Trophoblast cell (in vitro differentiated cells and primary cell): Measurements from ENCODE around the gene AFDN.

Experiments
- DNase-seq, 2 donors: peaks; one replicate each; pipeline ENCODE4 v3.0.0-alpha.2; 2016
- H2AFZ ChIP-seq: 2 replicates; pipeline ENCODE4 v1.6.1; 2013; ENCODE audit warnings: low read length, moderate library complexity, mild to moderate bottlenecking; ENCODE audit not compliant: insufficient read depth, poor library complexity
- H2AK5ac ChIP-seq: 2 replicates; pipeline ENCODE4 v1.6.1; 2013; ENCODE audit warnings: mild to moderate bottlenecking, low read length
- H2BK120ac ChIP-seq: 2 replicates; pipeline ENCODE4 v1.6.1; 2013; ENCODE audit warnings: low read length, mild to moderate bottlenecking, moderate library complexity; ENCODE audit not compliant: insufficient read depth, poor library complexity
- H2BK12ac ChIP-seq: 2 replicates; pipeline ENCODE4 v1.6.1; 2013; ENCODE audit warnings: mild to moderate bottlenecking, low read length, moderate library complexity
- H2BK5ac ChIP-seq: 2 replicates; pipeline ENCODE4 v1.6.1; 2013; ENCODE audit warnings: low read length, low read depth, moderate library complexity, mild to moderate bottlenecking; ENCODE audit not compliant: poor library complexity
- H3K14ac ChIP-seq: 2 replicates; pipeline ENCODE4 v1.6.1; 2013; ENCODE audit warnings: mild to moderate bottlenecking, low read length
- H3K18ac ChIP-seq: 2 replicates; pipeline ENCODE4 v1.6.1; 2013; ENCODE audit warnings: mild to moderate bottlenecking, low read length
- H3K23ac ChIP-seq: 2 replicates; pipeline ENCODE4 v1.6.1; 2013; ENCODE audit warnings: low read length
- H3K27ac ChIP-seq: 2 replicates; pipeline ENCODE4 v1.5.1; 2013; ENCODE audit warnings: low read depth, mild to moderate bottlenecking, inconsistent platforms, low read length, moderate library complexity
- H3K27me3 ChIP-seq: 2 replicates; pipeline ENCODE4 v1.6.1; 2013; ENCODE audit warnings: inconsistent platforms, mild to moderate bottlenecking, low read length, moderate library complexity; ENCODE audit not compliant: insufficient read depth
- H3K36me3 ChIP-seq, 2 experiments: 1 replicate in 1 of 2; 2 replicates in 1 of 2; pipeline ENCODE4 v1.6.1; 2013; ENCODE audit warnings: low read length in 2 of 2, mild to moderate bottlenecking in 2 of 2, moderate library complexity in 1 of 2; ENCODE audit not compliant: insufficient read depth in 2 of 2, control insufficient read depth in 1 of 2
- H3K4ac ChIP-seq: 2 replicates; pipeline ENCODE4 v1.6.1; 2013; ENCODE audit warnings: low read depth, mild to moderate bottlenecking, low read length, moderate library complexity
- H3K4me1 ChIP-seq, 2 experiments: 1 replicate in 1 of 2; 2 replicates in 1 of 2; pipeline ENCODE4 v1.6.1; 2013; ENCODE audit warnings: low read length in 2 of 2, mild to moderate bottlenecking in 2 of 2, moderate library complexity in 1 of 2; ENCODE audit not compliant: insufficient read depth in 2 of 2, control insufficient read depth in 1 of 2
- H3K4me2 ChIP-seq: 2 replicates; pipeline ENCODE4 v1.6.1; 2013; ENCODE audit warnings: inconsistent platforms, mild to moderate bottlenecking, low read length, moderate library complexity
- H3K4me3 ChIP-seq: 2 replicates; pipeline ENCODE4 v1.5.1; 2013; ENCODE audit warnings: mild to moderate bottlenecking, low read depth, low read length, inconsistent platforms
- H3K79me1 ChIP-seq: one replicate; pipeline ENCODE4 v1.6.1; 2013; ENCODE audit warnings: low read length
- H3K79me2 ChIP-seq: 2 replicates; pipeline ENCODE4 v1.6.1; 2013; ENCODE audit warnings: low read length, mild to moderate bottlenecking; ENCODE audit not compliant: control insufficient read depth, insufficient read depth, poor library complexity
- H3K9ac ChIP-seq: 2 replicates; pipeline ENCODE4 v1.6.1; 2013; ENCODE audit warnings: mild to moderate bottlenecking, low read length
- H3K9me3 ChIP-seq: 2 replicates; pipeline ENCODE4 v1.6.1; 2013; ENCODE audit warnings: low read depth, mild to moderate bottlenecking, control low read depth, inconsistent platforms, low read length; ENCODE audit not compliant: insufficient read depth
- H4K12ac ChIP-seq: 2 replicates; pipeline ENCODE4 v1.6.1; 2013; ENCODE audit warnings: low read depth, mild to moderate bottlenecking, low read length, moderate library complexity
- H4K8ac ChIP-seq: 2 replicates; pipeline ENCODE4 v1.6.1; 2013; ENCODE audit warnings: low read depth, mild to moderate bottlenecking, low read length, moderate library complexity
- H4K91ac ChIP-seq: one replicate; pipeline ENCODE4 v1.6.1; 2013; ENCODE audit warnings: low read depth, mild to moderate bottlenecking, low read length, moderate library complexity
- WGBS: extraction: QIAGEN DNeasy Blood & Tissue Kit; methylation state at CpG from one replicate; pipeline ENCODE4 v1.1.7; 2013; ENCODE audit warnings: missing lambda C conversion rate; ENCODE audit not compliant: insufficient read length, insufficient coverage; ENCODE audit errors: extremely low coverage; 5-methylcytosine and 5-hydroxymethylcytosine counted together

The AFDN gene

GRCh38 chr6:167957626-167958025, 130.9 kb downstream of the AFDN start:
- Histone ChIP-seq H2AFZ (no peak overlapping the region), H2BK120ac (peak overlapping the region; percentile 20), H4K8ac (peak overlapping the region; percentile 27), H4K91ac (no peak overlapping the region), H2BK12ac (no peak overlapping the region), H3K4me2 (no peak overlapping the region), H3K27me3 (no peaks in the 10 kb centered on the region), H2AK5ac (no peak overlapping the region), H3K9me3 (no peaks in the 10 kb centered on the region), H3K27ac (peak overlapping the region; percentile 21), H3K79me1 (peaks cover 6% of the 10 kb centered on the region), H3K4ac (no peak overlapping the region), H3K18ac (peak overlapping the region; percentile 37), H3K14ac (peak overlapping the region; percentile 5), H3K36me3 (peaks cover 14% of the 10 kb centered on the region in 2 experiments), H3K23ac (no peak overlapping the region), H3K79me2 (no peaks in the 10 kb centered on the region), H3K4me1 (peaks cover 13 to 14% of the 10 kb centered on the region in 2 experiments), H3K9ac (no peak overlapping the region), H4K12ac (no peak overlapping the region), H2BK5ac (peak overlapping the region; percentile 22), H3K4me3 (no peak overlapping the region)
- DNase-seq, result peak; percentile 28 to 81
- no CpG with 5 or more reads among the region's 6 CpGs for WGBS

GRCh38 chr6:167960579-167960978, 133.9 kb downstream of the AFDN start:
- Histone ChIP-seq H4K91ac (no peak overlapping the region), H3K79me2 (no peaks in the 10 kb centered on the region), H3K4me2 (no peak overlapping the region), H3K9ac (no peak overlapping the region), H3K79me1 (peaks cover 6% of the 10 kb centered on the region), H3K4me1 (peaks cover 13 to 14% of the 10 kb centered on the region in 2 experiments), H2BK120ac (no peak overlapping the region), H3K14ac (no peak overlapping the region), H3K4ac (no peak overlapping the region), H3K27me3 (no peaks in the 10 kb centered on the region), H3K18ac (no peak overlapping the region), H2BK5ac (no peak overlapping the region), H2AFZ (no peak overlapping the region), H4K8ac (no peak overlapping the region), H2AK5ac (no peak overlapping the region), H3K36me3 (peaks cover 20 to 24% of the 10 kb centered on the region in 2 experiments), H3K23ac (no peak overlapping the region), H3K9me3 (no peaks in the 10 kb centered on the region), H3K4me3 (no peak overlapping the region), H3K27ac (no peak overlapping the region), H4K12ac (no peak overlapping the region), H2BK12ac (no peak overlapping the region)
- DNase-seq, result no peak
- no CpG with 5 or more reads among the region's 5 CpGs for WGBS

- peaks cover 30% of the 10 kb centered on the region in 2 experiments for H3K36me3 ChIP-seq
- H3K79me2 ChIP-seq, result no peaks in the 10 kb centered on the region
- no peaks in the 10 kb centered on the region for H3K27me3 ChIP-seq
- no peak overlapping the region for H3K27ac ChIP-seq
- no peak for DNase-seq
- H3K23ac ChIP-seq, result no peak overlapping the region
- no peak overlapping the region for H4K12ac ChIP-seq
- H3K9ac ChIP-seq, result no peak overlapping the region
- WGBS, result no CpG with 5 or more reads among the region's 5 CpGs
- no peak overlapping the region for H2BK120ac ChIP-seq
- no peak overlapping the region for H4K91ac ChIP-seq
- no peak overlapping the region for H4K8ac ChIP-seq
- H2BK5ac ChIP-seq, result no peak overlapping the region
- H2AK5ac ChIP-seq, result no peak overlapping the region
- peaks cover 1% of the 10 kb centered on the region for H3K79me1 ChIP-seq
- no peak overlapping the region for H2BK12ac ChIP-seq
- no peak overlapping the region for H3K4me2 ChIP-seq
- no peak overlapping the region for H2AFZ ChIP-seq
- H3K9me3 ChIP-seq, result no peaks in the 10 kb centered on the region
- no peak overlapping the region for H3K14ac ChIP-seq
- no peak overlapping the region for H3K4me3 ChIP-seq
- peaks cover 1 to 2% of the 10 kb centered on the region in 2 experiments for H3K4me1 ChIP-seq
- H3K4ac ChIP-seq, result no peak overlapping the region
- H3K18ac ChIP-seq, result no peak overlapping the region
Observed at GRCh38 chr6:167962711-167963110, 136.0 kb downstream of the AFDN start.

GRCh38 chr6:167963589-167964057, 136.9 kb downstream of the AFDN start:
- Histone ChIP-seq H2BK12ac (no peak overlapping the region), H3K9ac (no peak overlapping the region), H3K4me1 (no peaks in the 10 kb centered on the region), H2BK5ac (no peak overlapping the region), H3K36me3 (peaks cover 30 to 33% of the 10 kb centered on the region in 2 experiments), H3K27ac (no peak overlapping the region), H3K4me3 (no peak overlapping the region), H3K23ac (no peak overlapping the region), H2AK5ac (no peak overlapping the region), H3K14ac (no peak overlapping the region), H3K27me3 (no peaks in the 10 kb centered on the region), H3K18ac (no peak overlapping the region), H4K12ac (no peak overlapping the region), H2AFZ (no peak overlapping the region), H3K79me2 (no peaks in the 10 kb centered on the region), H4K8ac (no peak overlapping the region), H2BK120ac (no peak overlapping the region), H4K91ac (no peak overlapping the region), H3K9me3 (no peaks in the 10 kb centered on the region), H3K4me2 (no peak overlapping the region), H3K79me1 (no peaks in the 10 kb centered on the region), H3K4ac (no peak overlapping the region)
- WGBS, result no CpG with 5 or more reads among the region's 8 CpGs
- no peak for DNase-seq
